Glutamatergic neuron (in vitro differentiated cells): ENCODE data around the gene ATP6V0D1. TPM values are rescaled to one million over a fixed set of nuclear protein-coding genes. Genes with fewer than 3 reads are reported as not detected.

Experiments
- DNase-seq: peaks from one replicate; pipeline ENCODE4 v3.0.0; 2022
- H3K27ac Mint-ChIP-seq: one replicate; pipeline ENCODE4 v1.8.0; 2020; ENCODE audit warnings: mild to moderate bottlenecking, mixed read lengths, inconsistent platforms; ENCODE audit not compliant: unreplicated experiment
- H3K27me3 Mint-ChIP-seq: one replicate; pipeline ENCODE4 v1.8.0; 2020; ENCODE audit warnings: mild to moderate bottlenecking, moderate library complexity, mixed read lengths, inconsistent platforms; ENCODE audit not compliant: unreplicated experiment
- H3K36me3 Mint-ChIP-seq: one replicate; pipeline ENCODE4 v1.8.0; 2020; ENCODE audit warnings: mild to moderate bottlenecking, mixed read lengths, inconsistent platforms; ENCODE audit not compliant: unreplicated experiment
- H3K4me1 Mint-ChIP-seq: one replicate; pipeline ENCODE4 v1.8.0; 2020; ENCODE audit warnings: mild to moderate bottlenecking, low read depth, mixed read lengths, inconsistent platforms; ENCODE audit not compliant: unreplicated experiment
- H3K4me3 Mint-ChIP-seq: one replicate; pipeline ENCODE4 v1.8.0; 2020; ENCODE audit warnings: mild to moderate bottlenecking, mixed read lengths, inconsistent platforms; ENCODE audit not compliant: unreplicated experiment
- H3K9me3 Mint-ChIP-seq: one replicate; pipeline ENCODE4 v1.8.0; 2020; ENCODE audit warnings: mild to moderate bottlenecking, moderate library complexity, mixed read lengths, inconsistent platforms; ENCODE audit not compliant: unreplicated experiment
- total RNA-seq: library from RNA; stranded (reverse); fragmentation: NEBNext Ultra II Directional; extraction: Animal tissue kit (Norgen Biotek cat#: 25700); gene quantifications from one replicate; pipeline ENCODE4 v1.2.1, GENCODE V29; 2021; ENCODE audit not compliant: unreplicated experiment
- TF ChIP-seq, protein P1 (sequence below): fragments of 200-600 bp; sonication (generic); IDR thresholded peaks from one replicate; pipeline ENCODE4 v1.5.0; 2021; ENCODE audit not compliant: partially characterized antibody, unreplicated experiment

ATP6V0D1 gene
- total RNA-seq, 1 donor from 2014 or later: 111 TPM

DNA sequence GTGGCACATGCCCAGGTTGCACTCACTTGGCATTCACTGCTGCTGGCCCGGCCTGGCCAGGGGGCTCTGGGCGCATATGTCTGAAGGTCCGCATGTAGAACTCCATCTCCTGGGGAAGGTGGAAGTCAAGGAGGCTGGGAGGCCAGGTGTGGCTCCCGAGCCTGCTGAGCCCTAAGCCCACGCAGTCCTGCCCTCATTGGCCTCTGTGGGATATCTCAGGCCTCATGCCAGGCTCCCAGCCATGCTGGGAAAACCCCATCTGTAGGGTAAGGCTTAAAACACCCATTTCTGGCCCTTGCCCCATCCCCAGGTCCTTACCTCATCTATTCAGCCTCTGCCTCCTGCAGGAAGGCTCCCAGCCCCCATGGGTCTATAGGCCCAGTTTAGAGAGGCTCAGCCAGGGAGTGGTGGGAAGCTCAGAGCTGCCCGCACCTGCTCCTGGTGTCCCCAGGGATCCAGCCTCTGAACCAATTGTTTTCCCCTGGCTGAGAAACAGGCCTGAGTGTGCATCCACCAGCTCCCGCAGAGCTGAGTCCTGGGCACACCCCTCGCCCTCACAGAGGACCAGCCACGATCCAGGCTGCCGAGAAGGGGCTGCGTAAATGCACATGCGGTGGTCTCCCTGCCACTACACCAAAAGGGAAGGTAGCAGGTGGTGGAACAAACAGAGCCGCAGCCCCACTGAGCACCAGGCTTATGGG lies 85.3 kb downstream of the ATP6V0D1 start:
- Mint-ChIP-seq H3K27me3 (peaks cover 14% of the 10 kb centered on the region), H3K4me1 (peaks cover 15% of the 10 kb centered on the region), H3K36me3 (no peaks in the 10 kb centered on the region), H3K4me3 (peak overlapping the region; percentile 75), H3K9me3 (peaks cover 2% of the 10 kb centered on the region), H3K27ac (peak overlapping the region; percentile 96)
- DNase-seq: peak; percentile 82
- TF ChIP-seq, protein P1, sequence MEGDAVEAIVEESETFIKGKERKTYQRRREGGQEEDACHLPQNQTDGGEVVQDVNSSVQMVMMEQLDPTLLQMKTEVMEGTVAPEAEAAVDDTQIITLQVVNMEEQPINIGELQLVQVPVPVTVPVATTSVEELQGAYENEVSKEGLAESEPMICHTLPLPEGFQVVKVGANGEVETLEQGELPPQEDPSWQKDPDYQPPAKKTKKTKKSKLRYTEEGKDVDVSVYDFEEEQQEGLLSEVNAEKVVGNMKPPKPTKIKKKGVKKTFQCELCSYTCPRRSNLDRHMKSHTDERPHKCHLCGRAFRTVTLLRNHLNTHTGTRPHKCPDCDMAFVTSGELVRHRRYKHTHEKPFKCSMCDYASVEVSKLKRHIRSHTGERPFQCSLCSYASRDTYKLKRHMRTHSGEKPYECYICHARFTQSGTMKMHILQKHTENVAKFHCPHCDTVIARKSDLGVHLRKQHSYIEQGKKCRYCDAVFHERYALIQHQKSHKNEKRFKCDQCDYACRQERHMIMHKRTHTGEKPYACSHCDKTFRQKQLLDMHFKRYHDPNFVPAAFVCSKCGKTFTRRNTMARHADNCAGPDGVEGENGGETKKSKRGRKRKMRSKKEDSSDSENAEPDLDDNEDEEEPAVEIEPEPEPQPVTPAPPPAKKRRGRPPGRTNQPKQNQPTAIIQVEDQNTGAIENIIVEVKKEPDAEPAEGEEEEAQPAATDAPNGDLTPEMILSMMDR: no peak

DNA sequence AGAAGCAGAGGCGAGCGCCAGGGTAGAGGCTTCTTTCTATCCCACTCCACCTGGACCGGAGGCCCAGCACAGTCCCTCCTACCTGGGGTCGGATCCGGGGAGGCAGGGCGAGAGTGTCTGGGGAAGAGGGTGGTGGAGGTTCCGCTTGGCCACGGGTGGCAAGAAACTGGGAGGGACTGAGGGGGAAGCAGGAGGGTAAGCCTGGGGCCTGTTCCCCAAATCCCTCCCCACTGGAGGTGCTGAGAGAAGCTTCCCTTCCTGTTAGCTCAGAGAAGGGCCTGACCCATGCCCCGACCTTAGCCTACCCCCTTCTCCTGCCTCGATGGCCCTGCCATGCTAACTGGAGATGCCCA lies 85.9 kb downstream of the ATP6V0D1 start:
- peak overlapping the region; percentile 96 for H3K27ac Mint-ChIP-seq
- no peak for DNase-seq
- H3K9me3 Mint-ChIP-seq: peaks cover 2% of the 10 kb centered on the region
- TF ChIP-seq, protein P1: no peak
- H3K4me1 Mint-ChIP-seq: peaks cover 15% of the 10 kb centered on the region
- H3K27me3 Mint-ChIP-seq: peaks cover 15% of the 10 kb centered on the region
- H3K36me3 Mint-ChIP-seq: no peaks in the 10 kb centered on the region
- peak overlapping the region; percentile 75 for H3K4me3 Mint-ChIP-seq

GRCh38 chr16:67394155-67395104 lies 86.5 kb downstream of the ATP6V0D1 start:
- peaks cover 15% of the 10 kb centered on the region for H3K27me3 Mint-ChIP-seq
- DNase-seq: no peak
- TF ChIP-seq, protein P1: no peak
- peaks cover 16% of the 10 kb centered on the region for H3K4me1 Mint-ChIP-seq
- H3K9me3 Mint-ChIP-seq: peaks cover 2% of the 10 kb centered on the region
- no peaks in the 10 kb centered on the region for H3K36me3 Mint-ChIP-seq
- peak overlapping the region; percentile 52 for H3K4me3 Mint-ChIP-seq
- H3K27ac Mint-ChIP-seq: peak overlapping the region; percentile 28

DNA sequence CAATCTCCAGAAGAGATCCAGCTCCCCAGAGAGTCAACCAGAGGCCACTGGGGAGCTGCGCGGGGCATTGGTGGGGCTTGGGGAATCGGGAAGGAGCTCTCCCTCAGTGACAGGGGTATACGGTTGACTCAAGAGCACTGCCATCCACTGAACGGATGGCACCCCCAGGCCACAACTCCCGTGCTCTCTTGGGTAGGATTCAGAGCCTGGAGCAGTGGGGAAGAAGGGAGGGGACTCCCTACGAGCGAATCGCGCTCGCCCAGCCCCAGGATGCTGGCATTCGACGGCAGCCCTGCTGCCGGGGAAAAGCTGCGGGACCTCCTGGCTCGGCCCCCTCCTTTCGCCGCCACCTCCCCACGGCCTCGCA lies 87.2 kb downstream of the ATP6V0D1 start:
- Mint-ChIP-seq H3K36me3 (no peaks in the 10 kb centered on the region), H3K27me3 (peaks cover 15% of the 10 kb centered on the region), H3K9me3 (peaks cover 2% of the 10 kb centered on the region), H3K4me1 (peaks cover 16% of the 10 kb centered on the region), H3K4me3 (peak overlapping the region; percentile 52), H3K27ac (no peak overlapping the region)
- TF ChIP-seq, protein P1: no peak
- no peak for DNase-seq
